Measurements from ENCODE around the gene STPG1.

The STPG1 gene

DNA sequence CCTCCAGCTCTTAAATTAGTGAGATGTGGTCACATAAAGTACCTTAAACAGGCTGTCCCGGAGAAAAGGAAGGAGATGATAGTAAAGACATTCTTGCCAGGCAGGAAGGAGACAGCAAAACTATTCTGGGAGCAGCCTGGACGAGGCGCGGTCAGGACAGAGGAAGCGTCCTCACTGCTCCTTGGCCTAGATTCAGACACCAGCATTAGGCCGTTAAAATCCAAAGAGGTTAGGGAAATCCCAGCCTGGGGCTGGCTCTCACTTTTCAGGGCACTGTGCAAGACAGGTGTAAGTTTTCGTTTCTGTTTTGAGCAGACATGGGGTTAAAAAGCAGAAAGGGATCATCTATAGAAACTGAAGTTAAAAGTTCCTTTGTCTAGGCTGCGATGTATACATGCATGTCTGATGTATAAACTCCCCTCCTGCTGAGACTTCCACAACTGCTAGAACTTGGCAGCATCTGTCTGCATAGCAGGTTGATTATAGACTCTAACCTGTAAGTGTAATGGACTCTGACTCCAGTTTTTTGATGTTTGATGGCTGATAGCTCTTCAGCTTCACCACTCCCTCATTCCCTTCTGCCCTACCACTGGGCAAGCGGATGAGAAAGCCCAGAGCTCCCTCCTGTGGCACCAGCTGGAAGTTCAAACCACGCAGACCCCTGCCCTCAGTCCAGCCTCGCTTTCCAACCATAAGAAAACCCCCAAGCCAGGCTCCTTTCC, 21.5 kb downstream of the STPG1 start:
- peak; percentile 73 for DNase-seq

DNA sequence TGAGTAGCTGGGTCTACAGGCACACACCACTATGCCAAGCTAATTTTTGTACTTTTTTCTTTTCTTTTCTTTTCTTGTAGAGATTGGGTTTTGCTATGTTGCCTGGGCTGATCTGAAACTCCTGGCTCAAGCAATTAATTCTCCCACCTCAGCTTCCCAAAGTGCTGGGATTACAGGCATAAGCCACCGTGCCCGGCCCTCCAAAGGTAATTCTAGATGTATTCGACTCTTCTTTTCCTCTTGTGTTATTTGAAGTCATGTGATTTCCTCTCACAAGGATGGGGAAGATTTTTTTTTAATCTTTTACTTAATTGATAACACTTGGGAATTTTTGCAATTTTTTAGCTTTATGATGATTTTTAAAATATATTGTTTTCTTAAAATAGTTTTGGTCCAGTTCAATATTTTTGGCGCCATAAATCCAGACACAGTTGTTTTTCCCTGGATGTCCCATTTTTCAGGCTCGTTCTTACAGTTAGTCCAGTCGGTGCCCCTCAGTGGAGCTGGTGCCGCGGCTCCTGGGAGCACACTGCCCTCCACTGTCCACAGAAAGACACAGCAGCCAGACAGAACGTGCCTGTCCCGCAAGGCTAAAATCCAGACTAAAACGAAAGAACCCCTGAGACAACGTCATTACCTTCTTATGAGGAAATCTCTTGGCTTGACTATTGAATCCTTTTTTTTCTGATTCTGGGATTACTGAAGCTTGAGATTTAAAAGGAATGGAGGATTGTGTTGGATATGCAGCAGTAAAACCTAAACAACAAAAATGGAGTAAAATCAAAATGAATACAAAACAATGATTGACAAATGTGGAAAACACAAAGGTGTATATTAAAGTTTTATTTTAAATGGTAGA, 22.4 kb downstream of the STPG1 start:
- DNase-seq: peak; percentile 77

DNA sequence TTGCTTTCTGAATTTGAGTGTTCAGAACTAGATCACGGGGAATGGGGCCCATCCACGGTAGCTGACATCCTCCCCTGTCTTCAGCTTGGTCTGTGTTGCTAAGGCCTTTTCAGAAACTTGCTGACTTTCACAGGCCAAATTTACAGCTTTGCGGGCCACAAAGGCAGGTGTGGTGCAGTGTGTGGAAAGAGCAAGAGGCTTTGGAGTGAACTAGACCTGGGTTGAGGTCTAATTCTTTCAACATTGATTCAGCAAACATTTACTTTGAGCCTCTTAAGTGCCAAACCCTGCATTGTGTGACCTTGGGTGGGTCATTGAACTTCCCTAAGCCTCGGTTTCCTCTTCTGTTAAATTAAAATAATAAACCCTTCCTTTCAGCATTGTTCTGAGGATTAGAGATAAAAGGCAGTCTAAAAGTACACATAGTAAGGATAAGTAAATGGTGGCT, 24.3 kb downstream of the STPG1 start:
- no peak for DNase-seq

DNA sequence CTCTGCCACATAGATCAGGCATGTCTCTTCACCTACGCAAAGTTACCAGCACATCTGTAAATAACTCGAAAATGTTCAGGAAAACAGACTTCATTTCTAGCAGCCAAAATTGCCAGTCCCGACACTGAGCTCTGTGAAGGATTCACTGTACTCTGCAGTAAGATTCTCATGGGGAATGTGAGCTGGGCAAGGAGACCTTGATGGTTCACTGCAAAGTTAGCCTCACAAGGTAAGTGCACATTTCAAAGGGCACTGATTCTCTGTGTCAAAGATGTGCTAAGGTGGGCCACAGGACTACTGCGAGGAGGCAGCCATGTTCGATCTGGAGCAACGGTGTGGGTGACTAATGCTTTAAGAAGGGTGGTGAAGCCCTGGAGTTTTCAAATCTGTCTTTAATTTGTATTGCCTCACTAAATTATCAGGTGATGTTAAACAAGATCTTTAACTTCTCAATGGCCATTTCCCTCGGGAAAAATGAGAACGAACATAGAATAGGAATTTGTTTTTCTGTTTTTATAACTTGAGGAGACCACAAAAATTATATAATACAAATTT, 25.2 kb downstream of the STPG1 start:
- DNase-seq: no peak

DNA sequence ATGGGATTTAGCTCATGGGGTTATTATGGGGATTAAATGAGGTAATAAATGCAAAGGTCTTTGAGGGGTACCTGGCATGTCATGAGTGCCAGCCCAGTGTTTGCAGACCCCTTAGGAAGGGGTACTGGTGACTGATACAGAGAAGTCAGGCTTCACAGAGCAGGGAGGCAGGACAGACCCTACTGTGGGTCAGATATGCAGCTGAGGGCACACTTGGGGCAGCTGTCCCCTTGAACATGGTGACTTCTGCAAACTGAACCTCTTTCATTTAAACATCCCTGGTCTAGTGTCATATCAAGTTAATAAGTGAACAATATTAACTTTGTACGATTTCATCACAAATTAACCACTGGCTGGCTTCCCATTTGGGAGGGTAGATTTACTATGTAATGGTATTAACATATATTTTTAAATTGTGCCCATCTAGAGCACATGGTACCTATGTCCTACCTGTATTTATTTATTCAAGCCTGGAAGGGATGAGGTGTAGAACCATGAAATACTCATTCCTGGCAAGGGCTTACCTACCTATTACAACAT, 25.9 kb downstream of the STPG1 start:
- DNase-seq: no peak

DNA sequence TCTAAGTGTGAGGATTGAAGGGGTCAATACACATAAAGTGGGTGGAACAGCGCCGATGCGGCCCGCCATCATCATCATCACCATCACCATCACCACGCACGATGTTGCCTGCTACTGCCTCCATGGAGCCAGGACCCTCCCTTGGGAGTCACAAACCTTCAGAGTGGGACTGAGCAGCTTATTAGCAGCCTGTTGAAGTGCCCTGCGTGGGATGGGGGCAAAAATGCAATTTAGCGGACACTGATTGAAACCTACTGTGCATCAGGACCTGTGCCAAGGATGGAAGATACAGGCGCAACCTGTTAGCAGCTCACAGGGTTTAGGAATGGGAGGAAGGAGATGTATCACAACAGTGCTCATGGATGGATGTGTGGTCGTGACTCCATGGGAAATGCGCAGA, 26.7 kb downstream of the STPG1 start:
- DNase-seq: no peak

DNA sequence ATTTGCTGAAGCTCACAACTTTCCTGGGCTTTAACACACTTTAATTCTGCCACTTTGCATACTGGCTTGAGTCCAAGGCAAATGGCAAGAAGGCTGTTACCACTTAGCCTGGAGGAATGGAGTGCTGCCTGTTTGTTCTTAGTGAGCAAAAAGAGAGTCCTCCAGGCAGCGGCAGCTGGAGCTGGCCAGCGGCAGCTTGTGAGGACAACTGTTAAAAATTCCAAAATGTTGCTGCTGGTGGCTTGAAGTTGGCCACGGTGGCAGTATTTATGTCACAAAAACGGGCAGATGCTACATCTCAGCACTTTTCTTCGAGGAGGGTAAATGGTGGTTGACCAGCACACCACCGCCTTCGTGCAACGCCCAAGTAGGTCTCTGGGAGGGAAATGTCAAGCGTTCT, 27.3 kb downstream of the STPG1 start:
- no peak for DNase-seq

DNA sequence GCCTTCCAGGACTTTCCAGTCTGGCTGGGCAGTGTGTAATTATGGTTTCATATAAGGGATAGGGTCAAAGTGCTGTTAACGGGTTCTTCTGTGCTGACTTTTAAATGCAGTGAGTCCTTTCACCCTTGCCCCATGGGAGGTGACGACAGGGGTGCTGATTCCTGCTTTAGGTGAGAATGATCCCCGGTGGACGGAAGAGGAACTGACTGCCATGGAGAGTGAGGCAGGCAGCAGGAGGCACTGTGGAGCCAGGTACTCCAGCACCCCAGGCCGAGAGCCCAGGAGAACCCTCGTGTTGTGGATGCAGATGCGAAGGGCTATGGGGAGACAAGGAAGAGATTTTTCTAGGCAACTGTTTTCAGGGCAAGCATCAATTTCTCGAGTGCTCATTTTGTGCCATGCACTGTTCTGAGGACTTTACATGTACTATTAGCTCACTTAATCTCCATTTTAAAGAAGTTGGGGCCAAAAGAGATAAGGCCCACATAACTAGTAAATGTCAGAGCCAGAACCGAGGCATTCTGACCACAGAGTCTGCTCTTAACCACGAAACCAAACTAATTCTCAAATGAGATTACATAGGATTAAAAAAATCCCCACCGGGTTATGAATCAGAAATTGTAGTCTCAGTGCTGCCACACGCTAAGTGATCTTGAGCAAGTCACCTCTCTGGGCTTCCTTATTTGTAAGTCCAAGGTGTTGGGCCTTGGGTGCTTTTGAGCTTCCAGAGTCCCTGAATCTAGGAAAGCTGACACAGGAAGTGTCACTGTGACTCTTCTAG, 28.2 kb downstream of the STPG1 start:
- DNase-seq: peak; percentile 28

DNA sequence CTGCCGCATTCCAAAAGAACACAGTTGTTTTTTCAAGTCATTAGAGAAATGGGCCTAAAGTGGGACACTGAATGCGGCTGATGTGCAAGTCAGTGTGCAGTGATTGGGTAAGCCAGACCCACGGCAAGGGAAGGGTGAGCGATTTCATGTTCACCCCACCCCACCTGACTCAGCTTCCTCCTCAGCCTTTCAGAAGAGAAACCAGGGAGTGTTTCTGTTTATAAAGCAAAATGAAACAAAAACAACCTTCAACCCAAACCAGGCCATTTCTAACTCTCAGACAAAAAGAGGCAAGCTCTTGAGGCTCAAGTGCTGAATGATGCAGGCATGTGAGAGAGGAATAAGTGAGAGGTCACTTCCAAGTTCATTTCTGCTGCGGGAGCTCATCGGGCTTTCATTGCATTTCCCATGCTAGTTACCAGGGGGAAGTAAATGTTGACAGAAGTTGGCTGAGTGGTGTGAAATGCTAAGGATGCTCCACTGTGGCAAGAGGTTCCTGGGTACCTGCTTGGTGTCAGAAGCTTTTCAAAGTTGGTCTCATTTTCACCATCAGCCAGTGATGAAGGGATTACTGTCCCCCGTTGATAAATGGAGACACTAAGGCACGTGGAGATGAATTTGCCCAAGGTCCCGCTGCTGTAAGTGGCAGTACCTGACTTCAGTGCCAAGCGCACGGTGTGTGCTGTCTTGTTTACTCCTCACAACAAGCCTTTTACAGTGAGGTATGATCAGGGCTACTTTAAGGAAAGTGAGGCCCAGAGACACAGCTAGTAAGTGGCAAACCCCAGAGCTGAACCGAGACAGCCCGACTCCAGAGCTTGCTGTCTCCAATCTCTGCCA, 29.1 kb downstream of the STPG1 start:
- peak; percentile 52 for DNase-seq

DNA sequence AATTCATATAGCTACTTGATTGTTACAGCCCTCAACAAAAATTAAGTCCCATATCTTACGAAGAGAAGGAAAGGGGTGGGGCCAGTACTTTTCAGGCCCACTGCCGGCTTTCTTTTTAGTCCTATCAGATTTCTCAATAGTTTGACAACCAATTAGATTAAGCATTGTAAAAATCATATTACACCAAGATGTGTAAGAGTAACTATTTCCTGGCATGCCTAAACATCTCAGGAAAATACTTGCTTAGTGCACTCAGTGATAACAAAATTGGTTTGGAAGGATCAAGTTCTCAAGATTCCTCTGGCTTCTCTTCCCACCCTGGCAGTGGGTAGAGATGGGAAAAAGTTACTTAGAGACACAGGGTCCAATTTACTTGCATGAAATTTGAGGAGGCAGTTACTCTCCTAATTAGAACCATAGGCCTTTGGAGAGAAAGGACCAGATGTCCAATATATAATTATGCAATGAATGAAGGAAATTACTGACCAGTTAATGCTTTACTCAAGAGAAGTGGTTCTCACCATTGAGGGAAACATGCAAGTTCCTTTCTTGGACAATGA, 30.1 kb downstream of the STPG1 start:
- DNase-seq: no peak

DNA sequence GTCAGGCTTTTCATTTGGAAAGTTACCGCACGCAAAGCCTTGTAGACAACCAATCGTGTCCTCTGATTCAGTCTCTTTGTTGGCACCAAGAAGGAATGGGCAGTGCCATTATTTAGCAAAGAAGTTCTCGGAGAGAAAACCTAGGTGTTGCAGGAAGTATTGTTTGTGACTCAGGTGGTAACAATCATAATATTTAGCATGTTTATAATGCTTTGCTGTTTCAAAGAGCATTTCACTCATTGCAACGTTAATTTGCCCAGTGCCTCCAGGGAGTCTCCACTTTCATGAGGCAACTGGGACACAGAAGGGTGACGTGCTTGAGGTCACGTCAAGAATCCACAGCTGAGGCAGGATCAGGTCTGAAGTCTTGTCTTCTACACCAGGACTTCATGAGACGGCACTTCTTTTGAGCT, 31.4 kb downstream of the STPG1 start:
- no peak for DNase-seq

DNA sequence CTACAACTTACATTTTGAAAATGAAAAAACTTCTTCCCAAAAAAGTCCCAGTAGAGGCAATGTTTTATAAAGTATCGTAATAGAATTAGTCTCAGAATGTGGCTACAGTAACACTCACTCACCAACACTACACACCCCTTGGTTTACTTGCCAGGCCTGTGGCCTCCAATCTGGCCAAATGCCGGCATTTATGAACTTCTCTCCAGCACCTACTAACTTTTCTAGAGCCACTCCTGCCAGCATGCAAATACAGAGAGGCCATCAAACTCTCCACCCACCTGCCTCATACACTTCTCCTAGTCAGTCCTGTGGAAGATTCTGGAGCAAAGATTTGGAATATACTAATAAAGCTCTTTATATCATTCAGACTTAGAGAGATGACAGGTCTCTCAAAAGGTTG, 32.3 kb downstream of the STPG1 start:
- no peak for DNase-seq

DNA sequence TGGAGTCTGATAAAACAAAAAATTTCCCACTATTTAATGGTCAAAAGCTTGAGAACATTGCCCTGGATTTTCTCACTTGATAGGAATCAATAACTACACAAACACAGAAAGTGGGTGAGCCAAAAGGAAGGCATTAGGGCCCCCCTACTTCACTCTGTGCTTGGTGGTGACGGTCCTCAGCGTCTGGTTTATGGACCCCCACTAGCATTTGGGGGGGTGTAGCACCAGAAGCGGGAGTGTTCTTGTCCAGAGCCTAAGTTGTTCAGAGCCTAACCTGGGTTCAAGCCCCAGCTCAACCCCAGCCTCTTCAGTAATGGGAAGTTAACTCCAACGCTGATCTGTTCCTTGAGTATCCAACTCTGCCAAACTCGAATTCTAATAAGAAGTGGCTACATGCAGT, 33.1 kb downstream of the STPG1 start:
- DNase-seq: no peak

DNA sequence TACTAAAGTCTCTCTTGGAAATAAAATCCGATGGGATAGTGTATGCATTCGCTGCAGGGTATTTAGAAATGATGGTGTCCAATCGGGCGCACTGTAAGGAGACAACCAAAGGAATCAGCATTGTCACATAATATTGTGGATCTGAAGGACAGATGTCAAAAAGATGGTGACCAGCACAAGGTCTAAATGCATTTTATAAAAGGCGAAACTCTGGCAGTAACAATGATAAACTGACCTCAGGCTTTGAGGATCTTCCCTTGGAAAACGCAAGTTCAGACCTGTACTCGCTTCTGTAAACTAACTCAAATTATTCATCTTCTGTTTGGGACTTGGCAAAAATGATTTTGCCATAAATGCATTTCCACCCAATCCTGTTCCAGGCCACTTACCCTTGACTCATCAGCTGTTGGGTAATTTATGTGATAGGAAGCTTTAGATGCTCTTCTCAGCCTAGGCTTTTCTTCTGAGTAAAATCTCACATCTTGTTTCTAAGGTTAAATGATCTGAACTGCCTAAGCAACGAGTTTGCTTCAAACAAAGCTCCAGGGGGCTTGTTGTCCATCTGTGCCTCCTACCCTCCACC, 33.8 kb downstream of the STPG1 start:
- no peak for DNase-seq

DNA sequence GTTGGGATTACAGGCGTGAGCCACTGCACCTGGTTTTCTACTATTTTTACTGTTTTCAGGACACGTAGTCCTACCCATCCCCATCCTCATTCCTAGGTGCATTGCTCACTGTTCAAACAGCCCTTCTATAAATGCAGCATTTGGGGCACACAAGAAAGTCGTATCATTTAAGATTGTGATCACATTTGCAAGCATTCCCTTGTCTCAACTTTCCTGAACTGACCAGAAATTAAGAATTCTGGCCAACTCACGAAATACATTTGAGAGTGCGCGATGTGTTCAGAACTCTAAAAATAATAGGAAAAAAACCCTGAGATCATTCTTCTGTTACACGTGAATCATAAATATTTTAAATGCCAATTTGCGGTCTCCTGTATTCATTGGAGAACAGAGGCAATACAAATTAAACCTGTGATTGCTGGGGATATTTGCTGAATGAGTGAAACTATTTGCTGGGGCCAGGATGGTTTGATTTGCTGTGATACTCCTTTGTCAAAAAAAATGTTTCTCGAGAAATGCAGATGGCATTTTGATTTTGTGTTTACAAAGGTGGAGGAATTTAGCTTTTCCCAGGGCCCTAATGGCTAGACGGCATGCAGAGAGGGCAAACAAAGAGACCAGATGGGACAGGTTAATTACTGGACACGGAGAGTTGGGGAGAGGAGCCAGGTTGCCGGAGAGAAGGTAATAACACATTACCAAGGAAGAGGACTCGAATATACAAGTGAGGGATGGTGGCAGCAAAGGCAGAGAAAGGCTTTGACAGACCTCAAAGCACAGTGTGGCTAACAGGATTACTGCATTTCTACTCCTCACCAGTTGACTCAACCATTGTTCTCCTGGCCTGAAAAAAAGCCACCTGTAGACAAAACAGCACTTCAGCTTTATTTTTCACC, 38.4 kb downstream of the STPG1 start:
- no peak for DNase-seq

DNA sequence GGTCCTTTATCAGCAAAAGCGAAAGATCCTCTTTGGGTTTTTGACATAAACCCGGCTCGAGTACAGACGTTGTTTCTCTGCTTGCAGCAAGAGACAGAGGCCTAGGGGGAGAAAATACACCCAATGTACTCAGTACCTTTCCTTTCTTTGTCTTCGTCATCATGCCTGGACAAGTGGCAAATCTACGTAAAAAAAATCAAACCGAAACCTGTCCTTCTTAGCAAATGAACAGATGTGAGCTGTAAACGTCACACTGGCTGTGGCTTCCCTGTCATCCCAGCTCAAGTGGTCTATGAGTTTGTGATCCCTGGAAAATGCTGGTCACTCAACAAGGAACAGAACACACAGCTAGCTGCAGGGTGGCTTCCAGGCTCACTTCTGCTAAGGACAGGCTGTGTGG, 39.9 kb downstream of the STPG1 start:
- DNase-seq: no peak

DNA sequence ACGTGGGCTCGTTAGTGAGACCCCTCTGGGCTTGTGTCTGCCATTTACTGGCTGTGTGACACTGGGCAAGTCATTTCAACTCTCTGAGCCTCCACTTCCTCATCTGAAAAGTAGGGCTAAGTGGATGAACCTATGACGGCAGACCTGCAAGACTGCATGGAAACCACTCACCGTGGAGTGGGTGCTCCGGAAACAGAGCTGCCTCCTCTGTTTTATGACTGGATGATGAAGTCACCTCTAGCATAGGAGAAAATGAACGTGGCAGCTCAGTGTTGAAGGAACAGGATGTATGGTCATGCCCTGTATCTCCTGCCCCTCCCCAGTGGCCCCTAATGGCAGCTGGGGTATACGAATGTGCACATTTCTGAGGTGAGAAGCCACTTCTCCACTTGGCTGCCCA, 40.5 kb downstream of the STPG1 start:
- no peak for DNase-seq

DNA sequence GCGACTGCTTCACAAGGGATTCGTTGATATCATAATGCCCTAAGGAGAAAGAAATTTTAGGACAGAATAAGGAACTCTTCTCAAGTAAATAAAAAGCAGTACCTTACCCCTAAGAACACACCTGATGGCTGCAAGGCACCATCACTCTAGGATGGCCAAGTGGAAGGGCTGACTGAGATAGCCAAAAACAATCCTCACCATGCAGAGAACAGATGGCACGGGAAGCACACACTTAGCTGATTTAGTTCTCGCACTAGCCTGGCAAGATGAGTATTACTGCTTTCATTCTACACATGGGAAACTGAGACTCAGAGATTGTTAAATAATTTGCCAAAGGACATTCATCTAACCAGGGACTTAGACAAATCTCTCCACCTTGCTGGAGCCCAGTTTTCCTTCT, 43.8 kb downstream of the STPG1 start:
- DNase-seq: no peak

DNA sequence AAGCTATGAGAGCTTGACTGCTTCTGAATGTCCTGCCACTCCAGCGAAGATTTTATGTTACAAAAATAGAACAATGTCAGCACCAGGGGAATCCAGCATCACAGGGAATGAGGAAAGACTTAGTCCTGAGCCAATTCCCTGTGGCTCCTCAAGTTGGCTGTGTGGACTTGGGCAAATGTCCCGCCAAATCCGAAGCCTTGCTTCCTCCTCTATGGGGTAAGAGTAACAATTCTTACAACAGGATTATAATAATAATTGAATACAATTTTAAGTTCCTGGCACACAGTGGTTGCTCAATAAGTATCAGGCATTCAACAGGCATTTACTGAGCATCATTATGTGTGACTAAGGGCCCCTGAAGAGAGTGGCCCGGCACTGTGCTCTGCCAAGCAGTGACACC, 44.4 kb downstream of the STPG1 start:
- no peak for DNase-seq

DNA sequence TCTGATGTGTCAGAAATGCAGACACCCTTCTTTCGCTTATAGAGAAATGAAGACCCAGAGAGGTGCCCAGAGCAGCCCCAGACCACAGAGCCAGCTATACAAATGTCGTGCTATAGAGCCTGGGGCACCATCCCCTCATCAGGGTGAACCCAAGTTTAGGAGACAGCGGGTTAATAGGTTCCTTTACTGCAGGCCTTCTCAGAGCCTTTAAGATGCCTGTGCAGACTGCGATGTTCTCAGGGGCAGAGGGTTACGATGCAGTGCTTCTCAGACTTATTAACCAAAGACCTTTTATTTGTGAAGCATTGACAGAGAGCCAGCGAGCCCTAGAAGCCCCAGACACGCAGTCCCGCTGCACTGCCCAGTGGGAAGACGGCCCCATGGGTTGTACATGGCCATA, 46.9 kb downstream of the STPG1 start:
- DNase-seq: no peak

Data from CD4-positive, alpha-beta T cell treated with Interleukin-6 for 4 hours (primary cell).